Ovary (tissue), 9 donors: ENCODE measurements around the gene SERAC1. TPM values are rescaled to one million over a fixed set of nuclear protein-coding genes. Genes with fewer than 3 reads are reported as not detected.
"Not testable (repeated sequence)": the region's sequence is repeated elsewhere in the genome, so short reads cannot be mapped to it uniquely, and the experiment has no call there.

Source experiments
- DNase-seq, 5 donors: peaks; one replicate each; pipeline ENCODE4 v3.0.0-alpha.2; 2019 to 2020
- H3K27ac ChIP-seq, 2 donors: fragments of 200-600 bp; one replicate each; pipeline versions ENCODE4 v1.5.1 to v1.8.0; 2019 to 2022
- H3K27me3 ChIP-seq: fragments of 200-600 bp; one replicate; pipeline ENCODE4 v1.8.0; 2022
- H3K36me3 ChIP-seq: fragments of 200-600 bp; sonication (generic); one replicate; pipeline ENCODE4 v1.5.1; 2019
- H3K4me1 ChIP-seq: one replicate; pipeline ENCODE4 v1.8.1; 2013; ENCODE audit warnings: mild to moderate bottlenecking, moderate library complexity; ENCODE audit not compliant: insufficient read depth
- H3K4me3 ChIP-seq: fragments of 200-600 bp; sonication (generic); one replicate; pipeline ENCODE4 v1.5.1; 2017
- H3K9me3 ChIP-seq, 2 donors: fragments of 200-600 bp in 1 of 2; sonication (generic) in 1 of 2; one replicate each; pipeline versions ENCODE4 v1.5.1 to v1.8.1; 2013 to 2019; ENCODE audit warnings: mild to moderate bottlenecking in 1 of 2, moderate library complexity in 1 of 2
- EP300 ChIP-seq: sonication (generic); formaldehyde crosslinking; IDR thresholded peaks from one replicate; pipeline ENCODE4 v1.6.1; 2017; ENCODE audit warnings: antibody characterized with exemption
- POLR2A ChIP-seq: fragments of 450-650 bp; IDR thresholded peaks from one replicate; pipeline ENCODE4 v1.6.1; 2017; ENCODE audit warnings: antibody characterized with exemption, mild to moderate bottlenecking, moderate library complexity
- WGBS, 3 donors: extraction: QIAGEN DNeasy Blood & Tissue Kit in 1 of 3; methylation state at CpG; one replicate each; pipeline versions ENCODE4 v1.1.5 to v1.1.7; 2013 to 2017; 5-methylcytosine and 5-hydroxymethylcytosine counted together
- intact Hi-C, 4 donors: fragments of 100-400 bp; cut with DNase I; formaldehyde crosslinking; loops; one replicate each; pipeline versions ENCODE4 v1.11.0 to v1.15.1; 2022 to 2023
- polyA plus RNA-seq, 2 donors: library from polyadenylated mRNA; stranded (reverse); fragments of 200-250 nt in 1 of 2; fragments of 350-450 nt in 1 of 2; fragmentation: Illumina TruSeq in 1 of 2; extraction: RNeasy Lipid Tissue Mini Kit (QIAGEN cat#74804) in 1 of 2; gene quantifications; one replicate each; pipeline ENCODE4 v1.2.3, GENCODE V29; 2013 to 2014
- total RNA-seq, 7 donors: library from RNA; depleted of rRNA in 2 of 7; stranded (reverse); fragments of >200 nt in 2 of 7; fragmentation: NEBNext Ultra II Directional in 3 of 7; extraction: Animal tissue kit (Norgen Biotek cat#: 25700) in 3 of 7; gene quantifications; one replicate each; pipeline versions ENCODE4 v1.1.0 to v1.2.4, GENCODE V29; 2016 to 2023
- TF ChIP-seq, protein P1 (sequence below), 3 donors: fragments of 450-650 bp in 2 of 3; fragments of 200-600 bp in 1 of 3; IDR thresholded peaks; one replicate each; pipeline versions ENCODE4 v1.5.1 to v1.8.0; 2016 to 2022; ENCODE audit warnings: antibody characterized with exemption in 3 of 3, mild to moderate bottlenecking in 1 of 3
- donor health status: DM: no; HTN: no; CAD: no; lungs with moderate emphysema.
- donor health status: DM: no; HTN: no; CAD: no.
- donor health status: Bipolar disorder and iron deficiency.
- donor health status: DM: yes; HTN: yes; CAD: no.
- donor health status: DM: no; HTN: no; CAD: no.
- donor health status: DM: yes; HTN: yes; CAD: no.

SERAC1 gene
- total and polyA plus RNA-seq, 9 donors, result 3.7 to 11.9 (median 6.3) TPM

DNA sequence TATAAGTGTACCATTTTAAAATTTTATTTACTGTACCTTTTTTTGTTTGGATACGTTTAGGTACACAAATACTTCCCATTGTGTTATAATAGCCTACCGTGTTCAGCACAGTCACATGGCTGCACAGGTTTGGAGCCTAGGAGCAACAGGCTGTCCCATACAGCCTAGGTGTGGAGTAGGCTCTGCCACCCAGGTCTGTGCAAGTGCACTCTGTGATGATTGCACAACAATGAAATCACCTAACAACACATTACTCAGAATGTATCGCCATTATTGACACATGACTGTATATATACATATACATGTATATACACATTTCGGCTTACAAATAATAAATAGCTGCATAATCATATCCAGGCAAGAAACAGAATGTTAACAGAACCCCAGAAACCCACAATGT, 15.4 kb downstream of the SERAC1 start:
- no peak overlapping the region for H3K4me3 ChIP-seq
- H3K9me3 ChIP-seq, result no peaks in the 10 kb centered on the region
- H3K4me1 ChIP-seq, result no peaks in the 10 kb centered on the region
- no peaks in the 10 kb centered on the region for H3K27me3 ChIP-seq
- TF ChIP-seq POLR2A (no peak), EP300 (no peak)
- TF ChIP-seq, protein P1, sequence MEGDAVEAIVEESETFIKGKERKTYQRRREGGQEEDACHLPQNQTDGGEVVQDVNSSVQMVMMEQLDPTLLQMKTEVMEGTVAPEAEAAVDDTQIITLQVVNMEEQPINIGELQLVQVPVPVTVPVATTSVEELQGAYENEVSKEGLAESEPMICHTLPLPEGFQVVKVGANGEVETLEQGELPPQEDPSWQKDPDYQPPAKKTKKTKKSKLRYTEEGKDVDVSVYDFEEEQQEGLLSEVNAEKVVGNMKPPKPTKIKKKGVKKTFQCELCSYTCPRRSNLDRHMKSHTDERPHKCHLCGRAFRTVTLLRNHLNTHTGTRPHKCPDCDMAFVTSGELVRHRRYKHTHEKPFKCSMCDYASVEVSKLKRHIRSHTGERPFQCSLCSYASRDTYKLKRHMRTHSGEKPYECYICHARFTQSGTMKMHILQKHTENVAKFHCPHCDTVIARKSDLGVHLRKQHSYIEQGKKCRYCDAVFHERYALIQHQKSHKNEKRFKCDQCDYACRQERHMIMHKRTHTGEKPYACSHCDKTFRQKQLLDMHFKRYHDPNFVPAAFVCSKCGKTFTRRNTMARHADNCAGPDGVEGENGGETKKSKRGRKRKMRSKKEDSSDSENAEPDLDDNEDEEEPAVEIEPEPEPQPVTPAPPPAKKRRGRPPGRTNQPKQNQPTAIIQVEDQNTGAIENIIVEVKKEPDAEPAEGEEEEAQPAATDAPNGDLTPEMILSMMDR (IDR thresholded peaks at IDR 0.05), result no peak
- H3K36me3 ChIP-seq, result no peaks in the 10 kb centered on the region
- WGBS, 3 donors, result 94 to 96% (median 95%) methylated on average over 4 of the region's 4 CpGs
- no peak for DNase-seq
- intact Hi-C loops, result no loop called here
- H3K27ac ChIP-seq, result no peak overlapping the region

DNA sequence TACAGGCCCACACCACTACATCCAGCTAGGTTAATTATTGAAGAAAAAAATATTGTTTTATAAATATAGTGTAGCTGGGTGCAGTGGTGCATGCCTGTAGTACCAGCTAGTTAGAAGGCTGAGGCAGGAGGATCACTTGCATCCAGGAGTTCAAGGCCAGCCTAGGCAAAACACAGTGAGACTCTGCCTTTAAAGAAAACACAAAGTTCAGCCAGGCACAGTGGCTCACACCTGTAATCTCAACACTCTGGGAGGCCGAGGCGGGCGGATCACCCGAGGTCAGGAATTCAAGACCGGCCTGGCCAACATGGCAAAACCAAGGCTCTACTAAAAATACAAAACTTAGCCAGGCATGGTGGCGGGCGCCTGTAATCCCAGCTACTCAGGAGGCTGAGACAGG, 16.0 kb downstream of the SERAC1 start:
- H3K9me3 ChIP-seq, H3K27ac ChIP-seq, DNase-seq, H3K36me3 ChIP-seq, H3K4me3 ChIP-seq, H3K27me3 ChIP-seq, H3K4me1 ChIP-seq, intact Hi-C loops: not testable (repeated sequence)
- 93 to 97% (median 93%) methylated on average over 7 of the region's 7 CpGs for WGBS, 3 donors

DNA sequence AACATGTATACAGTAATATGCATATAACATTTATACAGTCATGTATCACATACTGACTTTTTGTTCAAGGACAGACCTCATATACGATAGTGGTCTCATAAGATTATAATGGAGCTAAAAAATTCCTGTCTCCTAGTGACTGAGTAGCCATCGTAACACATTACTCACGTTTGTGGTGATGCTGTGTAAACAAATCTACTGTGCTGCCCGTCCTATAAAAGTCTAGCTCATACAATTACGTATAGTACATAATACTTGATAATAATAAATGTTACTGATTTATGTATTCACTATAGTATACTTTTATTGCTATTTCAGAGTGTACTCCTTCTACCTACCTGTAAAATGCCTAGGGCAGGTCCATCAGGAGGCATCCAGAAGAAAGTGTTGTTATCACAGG, 17.4 kb downstream of the SERAC1 start:
- 87 to 94% (median 92%) methylated on average over 5 of the region's 5 CpGs for WGBS, 3 donors

DNA sequence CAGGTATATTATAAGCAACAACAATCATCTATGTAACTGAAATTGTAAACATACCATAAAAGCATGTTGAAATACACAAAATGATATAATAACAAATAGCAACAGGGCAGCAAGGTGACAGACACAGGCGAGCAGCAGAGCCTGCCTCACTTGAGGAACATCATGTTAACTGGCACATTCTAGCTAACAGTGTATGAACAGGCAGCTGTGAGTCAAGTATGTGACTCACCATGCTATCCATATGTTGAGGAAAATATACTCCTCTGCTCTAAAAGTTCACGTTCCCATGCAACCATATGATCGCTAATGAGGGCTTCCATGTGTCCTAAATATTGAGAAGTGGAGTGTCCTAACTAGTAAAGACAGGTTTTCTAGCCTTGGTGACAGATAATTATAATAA, 18.4 kb downstream of the SERAC1 start:
- 54 to 85% (median 60%) methylated on average over 3 of the region's 3 CpGs for WGBS, 3 donors
- H3K4me3 ChIP-seq, result no peak overlapping the region
- no peaks in the 10 kb centered on the region for H3K27me3 ChIP-seq
- no peak for TF ChIP-seq POLR2A
- TF ChIP-seq, protein P1 (IDR thresholded peaks at IDR 0.05), result no peak
- H3K27ac ChIP-seq, result no peak overlapping the region
- no peaks in the 10 kb centered on the region for H3K9me3 ChIP-seq
- no peak for DNase-seq
- intact Hi-C loops, result no loop called here
- no peaks in the 10 kb centered on the region for H3K36me3 ChIP-seq
- no peaks in the 10 kb centered on the region for H3K4me1 ChIP-seq

More for the DNA sequence above, 17.4 kb downstream of the SERAC1 start:
- intact Hi-C loops, result no loop called here
- H3K9me3 ChIP-seq, result no peaks in the 10 kb centered on the region
- no peaks in the 10 kb centered on the region for H3K27me3 ChIP-seq
- no peaks in the 10 kb centered on the region for H3K4me1 ChIP-seq
- no peak overlapping the region for H3K4me3 ChIP-seq
- TF ChIP-seq POLR2A (no peak), EP300 (no peak)
- TF ChIP-seq, protein P1 (IDR thresholded peaks at IDR 0.05), result no peak
- no peak for DNase-seq
- no peak overlapping the region for H3K27ac ChIP-seq
- H3K36me3 ChIP-seq, result no peaks in the 10 kb centered on the region

DNA sequence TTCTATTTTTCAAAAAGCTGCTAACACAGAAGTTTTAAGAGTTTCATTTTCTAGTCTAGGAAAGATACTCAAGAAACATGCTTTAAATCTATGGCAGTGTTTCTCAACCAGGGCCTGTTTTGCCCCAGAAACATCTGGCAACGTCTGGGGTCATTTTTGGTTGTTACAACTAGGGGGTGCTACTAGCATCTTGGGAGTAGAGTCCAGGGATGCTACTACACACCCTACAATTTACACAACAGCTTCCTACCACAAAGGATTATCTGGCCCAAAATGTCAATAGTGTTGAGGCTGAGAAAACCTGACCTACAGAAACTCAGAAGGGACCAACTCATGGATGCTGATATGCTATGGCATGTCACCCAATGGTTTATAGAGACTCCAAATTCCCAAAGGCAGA, 24.4 kb downstream of the SERAC1 start:
- H3K27ac ChIP-seq, result no peak overlapping the region

More for the DNA sequence above, 24.4 kb downstream of the SERAC1 start:
- no peak for TF ChIP-seq POLR2A
- TF ChIP-seq, protein P1 (IDR thresholded peaks at IDR 0.05), result no peak
- no peak for TF ChIP-seq EP300
- intact Hi-C loops, result no loop called here
- no peaks in the 10 kb centered on the region for H3K27me3 ChIP-seq
- DNase-seq, result no peak
- H3K36me3 ChIP-seq, result no peaks in the 10 kb centered on the region
- no peaks in the 10 kb centered on the region for H3K4me1 ChIP-seq
- H3K4me3 ChIP-seq, result no peak overlapping the region
- WGBS, 3 donors, result 52 to 60% (median 55%) methylated on average over 1 of the region's 1 CpG
- H3K9me3 ChIP-seq, result no peaks in the 10 kb centered on the region
